GM10248 (cell line): ENCODE data around the gene MTA1.

Experiments
- CTCF ChIA-PET: fragments of 300-600 bp; sonication (Branson Sonifier 250); formaldehyde crosslinking; extraction: SDS; loops from one replicate; lab custom pipeline; 2021; ENCODE audit warnings: antibody characterized with exemption; lab: Yijun Ruan, JAX
- POLR2A ChIA-PET: fragments of 350-650 bp; sonication (Branson Sonifier 250); formaldehyde crosslinking; extraction: SDS; loops from one replicate; lab custom pipeline; 2020; ENCODE audit warnings: antibody characterized with exemption; lab: Yijun Ruan, JAX
- DNase-seq: peaks from one replicate; pipeline ENCODE4 v3.0.0; 2012; ENCODE audit errors: extremely low spot score
- TF ChIP-seq, protein P1 (sequence below): IDR thresholded peaks from 2 replicates; pipeline ENCODE4 v1.5.1; 2012; ENCODE audit warnings: mild to moderate bottlenecking, low read depth; ENCODE audit errors: extremely low read depth, missing control alignments, control extremely low read depth

Gene MTA1

DNA sequence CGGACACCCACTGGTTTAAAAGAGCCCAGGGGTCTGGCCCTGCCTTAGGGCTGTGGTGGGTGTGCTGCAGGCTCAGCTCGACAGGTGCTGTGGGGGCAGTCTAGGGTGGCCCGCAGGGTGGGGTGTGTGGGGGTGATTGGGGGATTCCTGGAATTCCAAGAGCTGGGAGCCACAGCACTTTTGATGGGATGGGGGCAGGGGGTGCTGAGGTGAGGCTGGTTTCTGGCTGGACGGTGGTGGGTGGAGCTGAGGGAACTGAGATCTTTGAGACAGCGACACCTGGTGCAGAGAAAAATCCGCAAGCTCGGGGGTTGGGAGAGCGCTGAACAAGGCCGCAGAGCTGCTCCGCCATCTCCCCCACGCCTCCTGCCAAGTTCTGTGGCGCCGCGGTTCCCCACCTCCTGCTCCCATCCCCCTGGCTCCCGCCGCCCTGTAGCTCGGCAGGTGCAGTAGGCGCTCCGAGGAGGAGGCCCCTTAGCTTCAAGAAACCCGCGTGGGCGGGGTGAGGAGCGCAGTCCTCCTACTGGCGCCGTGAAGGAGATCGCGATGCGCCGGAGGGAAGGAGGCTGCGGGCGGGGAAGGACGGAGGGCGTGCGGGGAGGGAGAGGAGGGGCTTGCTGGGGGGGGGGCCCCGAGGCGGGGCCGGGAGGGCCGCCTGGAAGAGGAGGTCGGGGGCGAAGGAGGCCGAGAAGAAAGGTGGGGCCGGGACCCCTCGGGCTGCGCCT, 70.1 kb downstream of the MTA1 start:
- TF ChIP-seq, protein P1, sequence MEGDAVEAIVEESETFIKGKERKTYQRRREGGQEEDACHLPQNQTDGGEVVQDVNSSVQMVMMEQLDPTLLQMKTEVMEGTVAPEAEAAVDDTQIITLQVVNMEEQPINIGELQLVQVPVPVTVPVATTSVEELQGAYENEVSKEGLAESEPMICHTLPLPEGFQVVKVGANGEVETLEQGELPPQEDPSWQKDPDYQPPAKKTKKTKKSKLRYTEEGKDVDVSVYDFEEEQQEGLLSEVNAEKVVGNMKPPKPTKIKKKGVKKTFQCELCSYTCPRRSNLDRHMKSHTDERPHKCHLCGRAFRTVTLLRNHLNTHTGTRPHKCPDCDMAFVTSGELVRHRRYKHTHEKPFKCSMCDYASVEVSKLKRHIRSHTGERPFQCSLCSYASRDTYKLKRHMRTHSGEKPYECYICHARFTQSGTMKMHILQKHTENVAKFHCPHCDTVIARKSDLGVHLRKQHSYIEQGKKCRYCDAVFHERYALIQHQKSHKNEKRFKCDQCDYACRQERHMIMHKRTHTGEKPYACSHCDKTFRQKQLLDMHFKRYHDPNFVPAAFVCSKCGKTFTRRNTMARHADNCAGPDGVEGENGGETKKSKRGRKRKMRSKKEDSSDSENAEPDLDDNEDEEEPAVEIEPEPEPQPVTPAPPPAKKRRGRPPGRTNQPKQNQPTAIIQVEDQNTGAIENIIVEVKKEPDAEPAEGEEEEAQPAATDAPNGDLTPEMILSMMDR, result peak; percentile 66
- DNase-seq, result peak; percentile 81
- CTCF ChIA-PET, result interaction anchor here (0.7 to 6.9 kb wide), 41 partner anchors 8 to 928 kb away, joined by 3 to 96 read pairs (median 4); partner anchors contain the start of genes BRF1 and PACS2
- POLR2A ChIA-PET, result interaction anchor here (0.7 to 1.9 kb wide), 3 partner anchors 9 to 886 kb away, joined by 3 to 10 read pairs (median 4); partner anchors contain the start of gene BRF1

DNA sequence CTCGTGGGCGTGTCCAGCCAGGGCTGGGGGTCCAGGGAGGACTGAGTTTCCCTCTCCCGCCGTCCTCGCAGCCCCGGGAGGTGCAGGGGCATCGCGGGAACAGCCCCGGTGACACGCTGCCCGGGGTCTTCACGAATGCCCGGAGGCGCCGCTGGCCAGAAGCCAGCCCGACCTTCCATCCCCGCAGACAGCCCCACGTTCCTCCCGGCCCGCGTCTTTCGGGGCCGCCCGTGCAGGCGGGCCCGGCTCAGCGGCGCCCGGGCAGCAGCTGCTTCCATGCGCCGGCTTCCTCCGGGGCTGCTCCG, 70.6 kb downstream of the MTA1 start:
- CTCF ChIA-PET, result interaction anchor here (0.7 to 6.9 kb wide), 35 partner anchors 8 to 928 kb away, joined by 3 to 96 read pairs (median 5); partner anchors contain the start of genes BRF1 and PACS2
- TF ChIP-seq, protein P1, result no peak
- POLR2A ChIA-PET, result interaction anchor here (1.1 to 1.9 kb wide), 2 partner anchors 9 to 189 kb away, joined by 4 to 10 read pairs; partner anchors contain the start of gene BRF1
- DNase-seq, result no peak

GRCh38 chr14:105490572-105491365, 71.1 kb downstream of the MTA1 start, which contains the start of gene TEDC1:
Gene TEDC1 (plus strand): TSS chr14:105491246. CDS start chr14:105491376, 130 bp downstream.
- DNase-seq, result peak; percentile 95
- TF ChIP-seq, protein P1, result peak; percentile 93
- ChIA-PET POLR2A (interaction anchor here (1.9 kb wide), 1 partner anchor 10 kb away, joined by 10 read pairs; no protein-coding TSS in a partner anchor), CTCF (interaction anchor here (1.0 to 6.9 kb wide), 21 partner anchors 9 to 311 kb away, joined by 3 to 96 read pairs (median 6); no protein-coding TSS in a partner anchor)

- TF ChIP-seq, protein P1, result no peak
- ChIA-PET CTCF (interaction anchor here (1.0 to 6.9 kb wide), 7 partner anchors 10 to 926 kb away, joined by 3 to 91 read pairs (median 4); no protein-coding TSS in a partner anchor), POLR2A (interaction anchor here (0.6 to 1.1 kb wide), 2 partner anchors 13 to 963 kb away, joined by 3 to 4 read pairs; no protein-coding TSS in a partner anchor)
- peak; percentile 94 for DNase-seq
These were observed 71.8 kb downstream of the MTA1 start for GRCh38 chr14:105491366-105491973.

GRCh38 chr14:105492031-105492970, 72.7 kb downstream of the MTA1 start:
- TF ChIP-seq, protein P1, result no peak
- ChIA-PET POLR2A (interaction anchor here (0.6 to 1.1 kb wide), 2 partner anchors 14 to 962 kb away, joined by 3 to 4 read pairs; no protein-coding TSS in a partner anchor), CTCF (interaction anchor here (1.0 to 6.9 kb wide), 6 partner anchors 11 to 926 kb away, joined by 3 to 91 read pairs (median 4); no protein-coding TSS in a partner anchor)
- no peak for DNase-seq
